ENCODE measurements around the gene NPR1.

DNA sequence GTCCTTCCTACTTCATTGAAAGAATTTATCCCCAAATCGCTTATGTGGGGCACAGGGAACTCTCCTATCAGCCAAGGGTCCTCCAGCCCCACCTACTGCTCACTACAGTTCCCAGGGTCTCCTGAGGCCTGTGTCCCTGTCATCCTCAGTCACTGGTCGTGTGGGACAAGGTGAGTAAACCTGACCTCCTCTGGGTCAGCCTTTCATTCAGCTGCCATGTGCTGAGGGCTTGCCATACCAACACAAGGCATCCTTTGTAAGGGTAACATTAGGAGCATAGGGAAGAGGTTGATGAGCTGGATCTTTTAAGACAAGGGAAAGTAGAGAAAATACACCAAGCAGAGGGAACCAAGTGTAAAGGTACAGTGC, 31.2 kb upstream of the NPR1 start:
- TF ChIP-seq EZH2phosphoT487 (IDR thresholded peaks at IDR 0.05; ENCODE audit: insufficient read depth, low read depth), result no peak
- no peak for TF ChIP-seq EZH2 (IDR thresholded peaks at IDR 0.05; ENCODE audit: insufficient read depth, poor library complexity, severe bottlenecking)
